GM21619 (cell line): Measurements from ENCODE around the gene GNAL.
"Not testable (repeated sequence)": the region's sequence is repeated elsewhere in the genome, so short reads cannot be mapped to it uniquely, and the experiment has no call there.

Experiments
- ATAC-seq: cut with Tn5 transposase; IDR thresholded peaks from one replicate; pipeline ENCODE4 v1.9.1; 2021; ENCODE audit not compliant: unreplicated experiment

The GNAL gene

DNA sequence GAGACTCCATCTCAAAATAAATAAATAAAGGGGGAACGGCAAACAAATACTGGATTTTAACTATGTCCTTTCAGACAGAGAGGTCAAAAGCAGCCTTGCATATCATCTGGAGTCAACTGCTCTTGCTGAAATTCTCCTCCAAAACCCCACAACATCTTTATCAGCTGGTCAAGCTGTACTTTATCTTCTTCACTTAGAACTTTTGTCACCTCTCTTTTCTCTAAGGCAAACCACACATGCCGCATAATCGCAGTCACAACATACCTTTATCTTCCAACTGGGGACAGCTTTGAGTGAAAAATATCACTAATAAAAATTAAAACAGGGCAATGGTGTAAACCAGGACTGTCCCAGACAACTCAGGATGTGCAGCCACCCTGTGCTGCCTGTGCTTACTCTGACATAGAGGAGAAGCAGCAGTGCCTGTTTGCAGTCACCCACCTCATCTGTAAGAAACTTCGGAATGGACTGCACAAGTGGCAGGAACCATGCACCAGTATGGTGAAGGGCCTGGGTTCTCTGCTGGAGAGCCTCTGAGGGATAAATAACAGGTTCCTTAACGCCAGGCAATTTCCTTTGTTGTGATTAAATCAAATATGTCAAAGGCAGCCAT lies 212.9 kb downstream of the GNAL start:
- ATAC-seq = no peak

- ATAC-seq = no peak
Observed at GRCh38 chr18:11902522-11903292, 213.6 kb downstream of the GNAL start.

DNA sequence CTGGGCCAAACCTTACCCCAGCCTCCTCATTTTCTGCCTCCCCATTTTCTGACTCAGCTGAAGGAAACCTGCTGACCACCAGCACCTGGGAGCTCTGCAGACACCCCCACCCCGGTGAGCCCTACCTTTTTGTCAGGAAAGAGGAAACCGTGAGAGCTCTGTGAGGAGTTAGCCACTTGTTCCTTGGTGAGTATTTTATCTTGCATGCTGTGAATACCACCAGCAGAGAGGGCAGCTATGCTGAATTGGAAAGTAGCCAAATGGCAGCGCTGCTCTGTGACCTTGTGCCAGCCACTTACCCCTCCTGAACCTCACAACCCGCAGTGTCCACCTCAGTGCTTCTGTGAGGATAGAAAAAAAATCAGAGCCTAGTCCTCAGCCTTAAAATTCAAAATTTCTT lies 216.5 kb downstream of the GNAL start:
- ATAC-seq = no peak

DNA sequence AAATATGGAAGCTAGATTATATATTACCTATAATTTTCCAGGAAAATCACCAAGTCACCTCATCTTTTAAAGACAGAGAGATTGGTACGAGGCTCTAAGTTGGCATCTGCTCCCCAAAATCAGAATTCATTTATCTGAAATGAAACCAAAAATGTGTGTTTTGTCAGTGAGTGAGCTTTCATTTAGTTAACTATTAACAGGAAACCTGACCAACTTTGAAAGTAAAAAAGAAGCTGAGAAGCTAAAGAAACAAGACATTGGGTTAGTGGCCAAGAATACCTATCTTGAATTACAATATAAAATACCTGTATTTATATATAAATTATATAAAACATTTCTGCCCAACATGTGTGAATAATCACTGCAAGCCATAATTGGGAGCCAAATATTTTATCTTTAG lies 217.1 kb downstream of the GNAL start:
- no peak for ATAC-seq

DNA sequence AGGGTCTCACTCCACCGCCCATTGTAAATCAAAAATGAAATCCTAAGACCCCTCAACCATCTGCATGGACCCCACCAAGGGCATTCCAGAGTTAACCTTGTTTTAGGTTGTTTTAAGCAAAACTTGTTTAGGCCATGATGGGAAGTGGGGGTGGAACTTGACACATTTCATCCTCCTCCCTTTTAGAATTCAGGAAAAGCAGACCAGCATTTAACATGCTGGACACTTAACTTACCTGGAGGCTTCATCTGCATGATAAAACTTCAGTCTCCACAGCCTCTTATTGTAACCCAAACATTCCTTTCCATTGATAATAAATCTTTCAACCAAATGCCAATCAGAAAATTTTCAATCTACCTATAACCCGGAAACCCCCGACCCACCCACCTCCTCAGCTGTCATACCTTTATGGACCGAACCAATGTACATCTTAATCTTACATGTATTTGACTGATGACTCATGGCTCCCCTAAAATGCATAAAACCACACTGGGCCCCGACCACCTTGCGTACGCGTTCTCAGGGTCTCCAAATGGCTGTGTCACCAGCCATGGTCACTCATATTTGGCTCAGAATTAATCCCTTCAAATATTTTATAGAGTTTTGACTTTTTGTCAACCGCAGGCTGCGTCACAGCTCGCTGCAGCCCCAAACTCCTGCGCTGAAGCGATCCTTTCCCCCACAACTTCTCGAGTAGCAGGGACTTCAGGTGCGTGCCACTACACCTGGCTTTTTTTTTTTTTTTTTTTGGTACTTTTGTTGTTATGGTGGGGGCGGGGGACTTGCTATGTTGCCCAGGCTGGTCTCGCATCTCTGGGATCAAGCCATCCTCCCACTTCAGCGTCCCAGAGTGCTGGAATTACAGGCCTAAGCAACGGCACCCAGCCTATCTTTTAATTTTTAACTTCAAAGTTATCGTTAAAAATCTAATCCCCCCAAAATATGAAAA lies 218.1 kb downstream of the GNAL start:
- ATAC-seq = no peak

DNA sequence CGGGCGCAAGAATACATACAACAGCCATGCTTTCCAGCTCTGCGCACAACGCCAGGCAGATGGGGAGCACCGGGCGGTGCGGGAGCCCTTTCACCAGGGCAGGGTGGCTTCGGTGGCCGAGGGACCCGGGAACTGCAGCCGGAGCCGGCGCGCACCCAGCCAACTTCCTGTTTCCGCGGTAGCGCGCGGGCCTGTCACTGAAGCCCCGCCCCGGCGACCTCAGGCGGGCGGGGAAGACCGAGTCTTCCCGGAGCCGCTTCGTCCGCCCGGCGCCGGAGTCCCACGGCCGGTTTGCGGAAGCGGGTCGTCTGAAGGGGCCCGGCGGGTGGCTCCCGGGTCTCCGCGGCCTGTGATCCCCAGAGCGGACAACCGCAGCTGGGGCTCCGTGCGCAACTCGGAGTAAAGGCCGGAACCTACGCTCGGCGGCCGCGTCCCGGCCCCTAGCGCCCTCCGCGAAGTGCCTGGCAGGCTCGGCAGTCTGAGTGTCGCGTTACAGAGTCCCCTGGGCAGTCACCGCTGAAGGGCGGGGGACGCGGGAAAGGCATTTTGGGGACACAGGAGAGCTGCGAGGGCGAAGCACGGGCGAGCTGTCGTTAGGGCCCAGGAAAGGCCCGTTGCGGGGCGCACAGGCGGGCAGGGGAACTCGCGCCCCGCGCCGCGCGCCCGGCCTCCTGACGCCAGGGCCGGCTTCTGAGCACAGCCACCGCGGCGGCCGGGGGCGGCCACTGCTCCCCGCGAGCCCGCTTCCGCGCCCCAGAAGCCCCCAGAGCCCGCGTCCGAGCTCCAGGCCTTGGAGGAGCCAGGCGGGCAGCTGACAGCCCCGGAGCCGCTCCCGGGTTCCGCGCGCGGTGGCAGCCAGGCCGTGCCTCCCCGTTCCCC lies 219.4 kb downstream of the GNAL start, which contains the start of gene MPPE1:
TSS of gene MPPE1 (minus strand) at position 136 of the 879 bp plus-strand sequence. CDS start 11,053 bp downstream, outside the sequence.
- ATAC-seq = peak; percentile 87

GRCh38 chr18:11909061-11909455 lies 220.0 kb downstream of the GNAL start:
- no peak for ATAC-seq

GRCh38 chr18:11909591-11910026 lies 220.5 kb downstream of the GNAL start:
- ATAC-seq = no peak

DNA sequence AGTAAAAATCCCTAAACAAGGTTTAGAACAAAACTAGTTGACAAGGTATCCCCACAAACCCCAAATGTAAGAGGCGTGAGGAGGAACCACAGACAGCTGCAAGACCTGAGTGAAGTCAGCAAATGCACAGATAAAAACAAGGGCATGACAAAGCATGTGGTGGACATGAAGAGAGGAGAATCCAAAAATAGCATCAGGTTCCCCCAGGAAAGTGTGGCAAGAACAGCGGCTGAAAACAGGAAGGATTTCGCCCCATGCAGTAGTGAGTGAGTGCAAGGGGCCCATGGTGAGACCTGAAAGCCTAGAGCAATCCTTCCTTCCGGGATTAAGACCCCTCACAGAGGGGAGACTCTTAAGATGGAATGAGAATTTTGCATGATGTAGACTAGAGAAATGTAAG lies 227.8 kb downstream of the GNAL start:
- not testable (repeated sequence) for ATAC-seq

DNA sequence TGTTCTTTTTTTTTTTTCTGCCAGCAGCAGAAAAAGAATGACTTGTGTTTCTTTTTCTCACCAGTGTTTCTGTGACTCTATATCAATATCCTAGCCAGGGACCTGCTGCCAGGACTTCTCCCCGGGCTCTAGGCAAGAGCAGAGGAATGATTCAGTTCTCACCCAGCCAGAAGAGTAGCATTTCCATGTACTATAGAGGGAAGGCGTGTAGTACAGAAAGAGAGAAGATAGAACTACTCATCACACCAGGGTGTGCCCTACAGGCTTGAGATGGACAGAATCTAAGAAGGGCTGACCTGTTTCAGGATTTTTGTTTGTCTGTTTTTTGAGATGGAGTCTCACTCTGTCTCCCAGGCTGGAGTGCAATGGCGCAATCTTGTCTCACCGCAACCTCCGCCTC lies 230.5 kb downstream of the GNAL start:
- not testable (repeated sequence) for ATAC-seq

GRCh38 chr18:11923450-11923849 lies 234.4 kb downstream of the GNAL start:
- ATAC-seq = no peak

- ATAC-seq = no peak
Observed at GRCh38 chr18:11925800-11926481, 236.9 kb downstream of the GNAL start.

DNA sequence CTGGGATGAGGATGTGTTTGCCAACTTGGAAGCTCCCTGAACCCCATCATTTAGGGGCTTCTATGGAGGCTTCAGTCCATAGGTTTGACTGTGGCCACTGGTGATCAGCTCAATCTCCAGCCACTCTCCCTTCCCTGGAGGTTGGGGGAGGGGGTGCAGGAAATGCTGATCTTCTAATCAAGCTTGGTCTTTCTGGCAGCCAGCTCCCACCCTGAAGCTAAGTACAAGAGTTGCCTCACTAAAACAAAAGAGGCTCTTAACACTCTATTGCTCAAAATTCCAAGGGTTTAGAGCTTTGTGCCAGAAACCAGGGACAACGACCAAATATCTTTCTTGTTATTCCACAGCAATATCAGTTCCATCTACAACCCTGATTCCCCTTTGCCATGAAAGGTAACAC lies 238.4 kb downstream of the GNAL start:
- ATAC-seq = no peak

DNA sequence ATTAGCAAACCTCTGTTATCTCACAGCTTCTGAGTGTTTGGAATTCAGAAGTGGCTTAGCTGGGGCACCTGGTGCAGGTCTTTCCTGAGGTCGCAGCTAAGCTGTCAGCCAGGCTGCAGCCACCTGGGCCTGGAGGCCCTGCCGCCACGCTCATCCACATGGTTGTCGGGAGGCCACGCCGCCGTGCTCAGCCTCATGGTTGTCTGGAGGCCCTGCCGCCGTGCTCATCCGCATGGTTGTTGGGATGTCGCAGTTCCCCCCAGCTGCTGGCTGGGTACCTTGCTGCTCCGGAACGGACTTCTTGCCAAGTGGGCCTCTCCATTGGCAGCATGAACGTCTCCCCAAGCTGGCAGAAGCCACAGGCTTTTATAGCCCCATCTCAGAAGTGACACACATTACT lies 243.3 kb downstream of the GNAL start:
- no peak for ATAC-seq
